Measurements from ENCODE around the gene PPP2R5B. TPM values are rescaled to one million over a fixed set of nuclear protein-coding genes. Genes with fewer than 3 reads are reported as not detected.

PPP2R5B gene
- total RNA-seq, 1 donor from 2014 or later, result 23.9 TPM

GRCh38 chr11:64898541-64898940 lies 25.9 kb upstream of the PPP2R5B start:
- H3K36me3 ChIP-seq, result peaks cover 85% of the 10 kb centered on the region
- no peak for ATAC-seq
- peak; percentile 45 for DNase-seq
- H3K9me3 ChIP-seq, result no peaks in the 10 kb centered on the region
- no peak overlapping the region for H3K27ac ChIP-seq
- intact Hi-C loops (cut with DNase I), result no loop called here
- TF ChIP-seq CTCF (IDR thresholded peaks at IDR 0.05), result no peak
- no peak overlapping the region for H3K4me3 ChIP-seq
- no peaks in the 10 kb centered on the region for H3K27me3 ChIP-seq (ENCODE audit: low read depth)
- H3K4me1 ChIP-seq, result peaks cover 7% of the 10 kb centered on the region

GRCh38 chr11:64900263-64900678 lies 24.2 kb upstream of the PPP2R5B start:
- intact Hi-C loops (cut with DNase I), result no loop called here
- Histone ChIP-seq H3K27ac (no peak overlapping the region), H3K36me3 (peaks cover 94% of the 10 kb centered on the region)

GRCh38 chr11:64900774-64901173 lies 23.7 kb upstream of the PPP2R5B start:
- Histone ChIP-seq H3K27ac (no peak overlapping the region), H3K9me3 (no peaks in the 10 kb centered on the region), H3K36me3 (peaks cover 95% of the 10 kb centered on the region), H3K4me1 (no peaks in the 10 kb centered on the region), H3K27me3 (ENCODE audit: low read depth) (no peaks in the 10 kb centered on the region), H3K4me3 (no peak overlapping the region)
- no peak for TF ChIP-seq CTCF (IDR thresholded peaks at IDR 0.05)
- no peak for DNase-seq
- intact Hi-C loops (cut with DNase I), result no loop called here
- ATAC-seq, result no peak

More at GRCh38 chr11:64900263-64900678, 24.2 kb upstream of the PPP2R5B start:
- Histone ChIP-seq H3K4me1 (no peaks in the 10 kb centered on the region), H3K9me3 (no peaks in the 10 kb centered on the region), H3K4me3 (no peak overlapping the region), H3K27me3 (ENCODE audit: low read depth) (no peaks in the 10 kb centered on the region)
- DNase-seq, result no peak
- no peak for TF ChIP-seq CTCF (IDR thresholded peaks at IDR 0.05)
- ATAC-seq, result no peak

- no peak overlapping the region for H3K27ac ChIP-seq
- DNase-seq (peak; percentile 36), ATAC-seq (no peak)
- no peaks in the 10 kb centered on the region for H3K9me3 ChIP-seq
- no peak overlapping the region for H3K4me3 ChIP-seq
- no peaks in the 10 kb centered on the region for H3K4me1 ChIP-seq
- no peaks in the 10 kb centered on the region for H3K27me3 ChIP-seq (ENCODE audit: low read depth)
- no peak for TF ChIP-seq CTCF (IDR thresholded peaks at IDR 0.05)
- intact Hi-C loops (cut with DNase I), result no loop called here
- H3K36me3 ChIP-seq, result peaks cover 95% of the 10 kb centered on the region
Measured at GRCh38 chr11:64902102-64902900, 22.2 kb upstream of the PPP2R5B start.

DNA sequence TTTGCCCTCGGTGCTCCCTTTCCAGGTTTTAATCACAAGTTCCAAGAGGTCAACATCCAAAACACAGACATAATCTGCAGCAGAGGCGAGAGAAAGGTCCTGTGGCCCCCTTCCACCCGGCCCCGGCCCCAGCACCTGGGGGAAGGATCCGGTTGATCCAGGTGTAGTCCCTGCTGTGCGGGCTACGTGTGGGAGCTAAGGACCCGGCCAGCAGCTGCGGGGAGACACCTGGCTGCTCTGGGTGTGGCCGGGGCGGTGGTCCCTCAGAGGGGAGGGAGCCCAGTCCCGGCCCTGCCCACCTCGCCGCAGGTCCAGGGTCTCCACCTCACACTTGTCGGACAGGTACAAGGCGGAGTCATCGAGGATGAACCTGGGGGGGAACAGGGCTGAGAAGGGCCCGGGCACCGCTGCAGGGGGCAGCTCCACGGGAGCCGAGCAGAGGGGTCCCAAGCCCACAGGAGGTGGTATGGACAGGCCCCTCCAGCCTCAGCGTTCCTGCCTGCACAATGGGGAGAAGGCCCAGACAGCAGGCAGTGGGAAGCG lies 21.1 kb upstream of the PPP2R5B start:
- intact Hi-C loops (cut with DNase I), result no loop called here
- H3K4me3 ChIP-seq, result no peak overlapping the region
- DNase-seq (no peak), ATAC-seq (no peak)
- no peak for TF ChIP-seq CTCF (IDR thresholded peaks at IDR 0.05)
- peaks cover 95% of the 10 kb centered on the region for H3K36me3 ChIP-seq
- no peaks in the 10 kb centered on the region for H3K27me3 ChIP-seq (ENCODE audit: low read depth)
- no peak overlapping the region for H3K27ac ChIP-seq
- H3K4me1 ChIP-seq, result no peaks in the 10 kb centered on the region
- no peaks in the 10 kb centered on the region for H3K9me3 ChIP-seq
